CD4-positive, alpha-beta T cell treated with Interleukin-4 for 1 hour (primary cell): ENCODE data around the gene IPO11.
"Not testable (repeated sequence)": the region's sequence is repeated elsewhere in the genome, so short reads cannot be mapped to it uniquely, and the experiment has no call there.

Experiments
- DNase-seq, 2 donors: peaks; one replicate each; pipeline ENCODE4 v3.0.0-alpha.2; 2020 to 2022

The IPO11 gene

GRCh38 chr5:62520812-62521211 is 108.2 kb downstream of the IPO11 start:
- DNase-seq, result not testable (repeated sequence)

- DNase-seq, result no peak
Measured at GRCh38 chr5:62521319-62521718, 108.8 kb downstream of the IPO11 start.

GRCh38 chr5:62522811-62523210 is 110.2 kb downstream of the IPO11 start:
- DNase-seq, result no peak

GRCh38 chr5:62533597-62533996 is 121.0 kb downstream of the IPO11 start:
- no peak for DNase-seq

- DNase-seq, result no peak
Measured at GRCh38 chr5:62534461-62535236, 122.1 kb downstream of the IPO11 start.

- DNase-seq, result no peak
Measured at GRCh38 chr5:62536232-62536631, 123.7 kb downstream of the IPO11 start.

GRCh38 chr5:62536783-62537182 is 124.2 kb downstream of the IPO11 start:
- no peak for DNase-seq

- peak in 1 of 2 donors; percentile 13 for DNase-seq
Measured at GRCh38 chr5:62538017-62538942, 125.7 kb downstream of the IPO11 start.

- DNase-seq, result no peak
Measured at GRCh38 chr5:62542720-62543119, 130.2 kb downstream of the IPO11 start.

- DNase-seq, result no peak
Measured at GRCh38 chr5:62547945-62548630, 135.5 kb downstream of the IPO11 start.

- no peak for DNase-seq
Measured at GRCh38 chr5:62550103-62550502, 137.5 kb downstream of the IPO11 start.

GRCh38 chr5:62555930-62556329 is 143.4 kb downstream of the IPO11 start:
- no peak for DNase-seq

GRCh38 chr5:62558941-62559340 is 146.4 kb downstream of the IPO11 start:
- DNase-seq, result no peak

- DNase-seq, result no peak
Measured at GRCh38 chr5:62560786-62561185, 148.2 kb downstream of the IPO11 start.

- DNase-seq, result no peak
Measured at GRCh38 chr5:62561896-62562295, 149.3 kb downstream of the IPO11 start.

GRCh38 chr5:62562867-62563266 is 150.3 kb downstream of the IPO11 start:
- DNase-seq, result no peak

GRCh38 chr5:62564101-62564500 is 151.5 kb downstream of the IPO11 start:
- no peak for DNase-seq

- DNase-seq, result not testable (repeated sequence)
Measured at GRCh38 chr5:62565740-62566139, 153.2 kb downstream of the IPO11 start.

- no peak for DNase-seq
Measured at GRCh38 chr5:62568143-62568542, 155.6 kb downstream of the IPO11 start.

GRCh38 chr5:62568800-62569432 is 156.4 kb downstream of the IPO11 start:
- no peak for DNase-seq

- DNase-seq, result no peak
Measured at GRCh38 chr5:62569470-62569869, 156.9 kb downstream of the IPO11 start.

- DNase-seq, result no peak
Measured at GRCh38 chr5:62572918-62573514, 160.5 kb downstream of the IPO11 start.
